ENCODE results near the gene SRP68.
"Not testable (repeated sequence)": the region's sequence is repeated elsewhere in the genome, so short reads cannot be mapped to it uniquely, and the experiment has no call there.

The SRP68 gene

DNA sequence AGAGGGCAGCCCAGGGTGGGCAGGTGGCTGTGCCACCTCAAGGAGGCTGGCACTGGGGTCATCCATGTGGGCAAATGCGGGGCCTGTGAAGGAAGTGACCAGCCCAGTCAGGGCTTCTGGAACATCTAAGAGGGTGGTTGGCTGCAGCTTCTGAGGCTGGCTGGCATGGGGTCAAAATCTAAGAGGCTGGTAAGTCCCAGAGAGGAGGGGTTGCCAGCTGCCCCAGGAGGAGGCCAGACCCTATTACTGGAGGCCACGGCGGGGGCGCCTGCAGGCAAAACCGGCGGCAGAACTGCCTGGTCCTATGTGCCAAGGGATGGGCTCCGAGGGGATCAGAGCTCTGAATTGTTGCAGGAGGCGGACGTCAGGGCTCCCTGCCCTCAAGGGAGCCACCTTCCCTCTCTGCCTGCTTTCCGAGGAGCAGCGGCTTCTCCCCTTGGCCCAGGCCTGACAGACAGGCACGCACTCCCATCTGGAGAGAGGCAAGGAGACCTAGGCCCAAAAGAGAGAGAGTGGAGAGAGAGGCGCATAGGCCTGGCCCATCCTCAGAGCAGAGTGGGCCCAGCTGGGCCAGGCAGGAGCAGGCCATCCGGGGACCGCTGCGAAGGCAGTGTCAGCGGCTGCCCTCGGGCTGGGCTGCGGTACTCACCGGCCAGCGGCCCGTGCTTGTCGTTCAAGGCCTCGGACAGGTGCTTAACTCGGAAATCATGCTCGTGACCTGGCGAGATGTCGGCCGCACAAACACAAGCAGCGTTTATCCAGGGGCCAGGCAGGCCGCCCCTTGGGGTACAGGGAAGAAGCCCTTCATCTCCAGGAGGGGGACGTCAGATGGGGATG, 17.6 kb upstream of the SRP68 start:
- DNase-seq (ENCODE audit: low spot score), result no peak

DNA sequence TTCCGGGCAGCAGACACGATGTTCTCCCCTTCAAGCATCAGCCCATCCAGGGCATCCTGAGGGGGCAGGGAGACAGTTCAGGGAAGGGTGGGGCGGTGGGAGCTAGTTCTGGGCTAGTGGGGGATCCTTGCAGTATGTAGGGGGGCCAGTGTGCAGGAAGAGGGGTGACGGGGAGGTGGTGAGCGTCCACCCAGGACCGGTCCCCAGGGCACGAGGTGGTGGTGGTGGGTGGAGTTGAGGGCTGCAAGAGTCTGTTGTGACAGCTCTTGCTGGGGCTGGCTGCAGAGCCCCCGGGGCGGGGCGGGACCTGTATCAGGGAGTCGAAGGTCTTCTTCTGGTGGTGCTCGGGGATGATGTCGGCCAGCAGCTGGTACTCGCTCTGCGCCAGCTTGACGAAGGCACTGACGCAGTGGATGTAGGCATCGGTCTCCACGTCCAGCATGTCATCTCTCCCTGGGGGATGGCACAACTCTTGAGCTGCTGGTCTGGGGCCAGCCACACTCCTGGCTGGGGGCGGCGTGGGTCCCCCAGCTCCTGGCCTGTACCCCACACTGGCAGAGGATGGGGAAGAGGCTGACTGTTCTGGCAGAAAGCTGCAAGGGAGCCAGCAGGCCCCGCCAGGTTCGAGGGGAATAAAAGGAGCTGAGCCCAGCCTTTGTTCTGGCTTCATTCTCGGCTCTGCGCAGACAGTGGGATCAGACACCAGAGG, 16.7 kb upstream of the SRP68 start:
- no peak for DNase-seq (ENCODE audit: low spot score)

DNA sequence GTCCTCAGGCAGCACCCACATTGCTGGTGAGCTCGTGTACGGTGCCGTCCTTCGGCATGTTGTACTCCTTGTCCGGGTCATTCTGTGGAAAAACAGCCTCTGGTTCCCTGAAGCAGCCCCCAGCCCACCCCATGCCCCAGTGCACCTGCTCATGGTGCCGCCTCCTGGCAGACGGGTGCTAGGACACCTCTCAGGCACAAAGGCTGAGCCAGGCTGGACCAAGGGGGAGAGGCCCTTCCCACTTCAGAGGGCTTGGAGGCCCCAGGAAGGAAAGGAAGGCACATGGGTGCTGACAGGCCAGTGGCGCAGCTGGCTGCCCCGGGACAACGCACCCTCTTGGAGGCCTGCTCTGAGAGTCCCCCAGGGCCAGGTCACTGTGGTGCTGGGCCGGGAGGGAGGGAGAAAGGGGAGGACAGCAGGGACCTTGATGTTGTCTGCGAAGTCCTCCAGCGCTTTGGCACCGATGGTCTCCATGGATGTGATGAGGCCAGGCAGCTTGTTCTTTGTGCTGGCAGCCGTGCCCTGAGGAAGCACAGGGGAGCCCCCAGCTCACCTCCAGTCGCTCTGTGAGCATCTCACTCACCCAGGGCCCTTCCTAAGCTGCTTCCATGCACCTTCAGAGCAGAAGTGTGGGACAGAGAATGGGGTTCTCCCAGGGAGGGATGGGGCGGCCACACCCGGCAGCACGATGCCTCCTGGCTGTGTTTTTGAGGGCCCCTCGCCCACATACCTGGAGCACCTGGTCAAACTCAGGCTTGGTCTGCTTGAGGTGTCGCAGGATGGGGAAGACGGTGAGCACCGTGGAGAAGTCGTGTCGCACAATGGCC, 15.9 kb upstream of the SRP68 start:
- no peak for DNase-seq (ENCODE audit: low spot score)

DNA sequence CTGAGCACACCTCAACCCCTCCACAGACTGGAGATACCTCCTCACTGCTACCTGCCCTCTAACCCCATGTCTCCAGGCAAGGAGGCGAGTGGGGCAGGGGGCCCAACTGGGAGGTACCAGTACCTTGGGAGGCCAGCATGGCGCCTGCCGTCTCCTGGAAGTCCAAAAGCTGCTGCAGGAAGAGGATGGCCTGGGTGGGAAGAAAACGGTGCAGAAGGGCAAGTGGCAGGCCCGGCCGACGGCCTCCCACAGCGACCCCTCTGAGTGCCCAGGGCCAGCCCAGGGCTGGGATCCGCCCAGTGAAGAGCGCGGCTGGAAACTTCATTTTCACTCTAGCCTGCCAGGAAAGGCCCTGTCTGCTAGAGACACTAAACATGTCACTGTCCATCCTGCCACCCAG, 15.2 kb upstream of the SRP68 start:
- DNase-seq (ENCODE audit: low spot score), result no peak

DNA sequence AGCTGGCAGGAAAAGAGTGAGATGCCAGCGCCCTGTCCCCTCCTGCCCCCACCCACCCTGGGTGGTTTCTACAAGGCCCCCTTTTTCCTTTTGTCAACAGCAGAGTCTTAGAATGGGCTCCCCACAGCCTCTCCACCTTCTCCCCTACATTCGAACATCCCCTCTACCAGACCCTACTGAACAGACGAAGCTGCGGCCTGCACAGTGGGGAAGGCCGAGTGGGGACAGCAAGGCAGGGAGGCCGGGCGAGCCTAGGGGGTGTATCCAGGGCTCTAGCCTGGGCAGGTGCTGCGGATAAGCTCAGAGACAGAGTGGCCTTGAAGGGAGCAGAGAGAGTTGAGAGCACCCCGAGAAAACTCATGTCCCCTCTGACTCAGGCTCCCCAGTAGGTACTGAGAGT, 14.1 kb upstream of the SRP68 start:
- no peak for DNase-seq (ENCODE audit: low spot score)

DNA sequence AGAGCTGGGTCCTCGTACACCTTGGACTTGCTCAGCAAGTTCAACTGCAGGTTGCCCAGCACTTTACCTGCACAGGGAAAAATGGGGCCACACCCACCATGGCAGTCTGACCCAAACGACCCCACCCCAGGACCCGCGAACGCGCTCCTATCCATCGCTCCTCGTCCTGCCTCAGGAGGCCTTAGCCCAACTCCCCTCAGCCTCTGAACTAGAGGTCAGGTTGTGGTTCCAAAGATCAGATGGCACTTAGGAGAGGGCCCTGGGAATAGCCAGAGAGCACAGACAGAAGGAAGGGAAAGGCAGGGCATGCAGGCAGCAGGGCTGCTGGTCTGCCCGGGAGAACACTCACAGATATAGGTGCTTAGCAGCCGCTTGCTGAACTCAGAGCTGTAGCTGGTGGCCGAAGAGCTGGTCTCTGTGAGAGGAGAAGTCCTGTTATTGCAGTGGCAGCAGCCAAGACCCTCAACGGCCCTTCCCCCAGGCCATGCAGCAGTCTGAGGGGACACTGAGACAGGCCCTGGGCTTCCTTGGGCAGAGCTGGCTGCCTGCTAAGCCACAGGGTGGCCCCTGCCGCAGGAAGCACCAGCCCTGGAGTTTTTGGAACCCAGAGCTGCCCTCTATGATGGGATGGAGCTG, 13.5 kb upstream of the SRP68 start:
- no peak for DNase-seq (ENCODE audit: low spot score)

DNA sequence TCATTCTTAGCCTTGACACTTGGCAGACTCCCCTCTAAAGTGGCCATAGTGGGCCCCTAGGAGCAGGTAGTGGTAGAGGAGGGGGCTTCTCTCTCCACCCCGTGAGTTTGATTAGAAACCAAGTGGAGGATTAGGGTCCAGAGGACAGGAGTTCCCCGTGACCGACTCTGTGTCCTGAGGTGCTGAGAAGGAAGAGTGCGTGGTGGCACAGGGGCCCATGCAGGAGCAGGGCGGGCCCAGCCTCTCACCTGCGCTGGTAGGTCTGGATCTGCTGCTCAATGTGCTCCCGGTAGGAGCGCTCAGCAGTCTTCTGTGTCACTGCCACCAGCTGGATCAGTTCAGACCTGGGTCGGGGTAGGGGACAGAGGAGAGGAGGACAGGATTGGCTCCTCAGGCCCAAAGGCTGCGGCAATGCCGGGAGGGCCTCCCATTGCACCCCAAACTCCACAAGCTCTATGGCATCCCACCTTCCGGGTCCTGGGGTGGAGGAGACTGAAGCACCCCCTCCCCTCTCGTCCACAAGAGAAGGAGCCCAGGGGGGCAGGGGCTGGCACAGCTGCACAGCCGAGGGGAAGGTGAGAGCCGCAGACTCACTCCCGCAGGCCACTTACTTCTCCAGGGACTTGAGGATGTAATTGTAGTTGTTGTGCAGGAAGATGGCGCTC, 12.9 kb upstream of the SRP68 start:
- DNase-seq (ENCODE audit: low spot score), result no peak

DNA sequence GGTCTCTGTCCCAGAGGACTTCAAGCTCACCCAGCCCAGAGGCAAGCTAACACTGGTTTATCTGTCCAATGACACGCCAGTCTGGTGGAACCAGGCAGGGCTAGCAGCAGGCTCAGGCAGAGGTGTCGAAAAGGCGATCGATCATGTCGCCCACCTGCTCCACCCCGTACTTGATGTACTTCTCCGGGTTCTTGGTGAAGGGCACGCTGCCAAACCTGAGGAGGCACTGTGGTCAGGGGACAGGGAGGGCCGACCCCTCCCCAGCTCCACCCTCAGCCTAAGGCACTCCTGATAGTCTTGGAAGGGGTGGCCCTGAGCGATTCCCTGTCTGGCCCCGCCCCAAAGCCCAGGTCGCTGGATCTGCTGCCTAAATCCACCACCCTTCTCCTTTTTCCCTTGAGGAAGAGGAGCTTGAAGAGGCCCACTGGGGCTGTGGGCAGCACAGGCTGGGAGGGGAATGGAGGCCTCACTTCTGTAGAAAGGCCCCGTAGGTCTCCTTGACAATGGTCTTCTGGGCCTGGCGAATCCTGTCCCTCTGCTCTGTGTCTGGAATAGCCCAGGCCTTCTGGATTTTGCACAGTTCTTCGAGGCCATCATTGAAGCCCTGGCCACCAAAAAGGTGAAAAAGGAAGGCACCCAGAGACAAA, 11.3 kb upstream of the SRP68 start:
- DNase-seq (ENCODE audit: low spot score), result no peak

DNA sequence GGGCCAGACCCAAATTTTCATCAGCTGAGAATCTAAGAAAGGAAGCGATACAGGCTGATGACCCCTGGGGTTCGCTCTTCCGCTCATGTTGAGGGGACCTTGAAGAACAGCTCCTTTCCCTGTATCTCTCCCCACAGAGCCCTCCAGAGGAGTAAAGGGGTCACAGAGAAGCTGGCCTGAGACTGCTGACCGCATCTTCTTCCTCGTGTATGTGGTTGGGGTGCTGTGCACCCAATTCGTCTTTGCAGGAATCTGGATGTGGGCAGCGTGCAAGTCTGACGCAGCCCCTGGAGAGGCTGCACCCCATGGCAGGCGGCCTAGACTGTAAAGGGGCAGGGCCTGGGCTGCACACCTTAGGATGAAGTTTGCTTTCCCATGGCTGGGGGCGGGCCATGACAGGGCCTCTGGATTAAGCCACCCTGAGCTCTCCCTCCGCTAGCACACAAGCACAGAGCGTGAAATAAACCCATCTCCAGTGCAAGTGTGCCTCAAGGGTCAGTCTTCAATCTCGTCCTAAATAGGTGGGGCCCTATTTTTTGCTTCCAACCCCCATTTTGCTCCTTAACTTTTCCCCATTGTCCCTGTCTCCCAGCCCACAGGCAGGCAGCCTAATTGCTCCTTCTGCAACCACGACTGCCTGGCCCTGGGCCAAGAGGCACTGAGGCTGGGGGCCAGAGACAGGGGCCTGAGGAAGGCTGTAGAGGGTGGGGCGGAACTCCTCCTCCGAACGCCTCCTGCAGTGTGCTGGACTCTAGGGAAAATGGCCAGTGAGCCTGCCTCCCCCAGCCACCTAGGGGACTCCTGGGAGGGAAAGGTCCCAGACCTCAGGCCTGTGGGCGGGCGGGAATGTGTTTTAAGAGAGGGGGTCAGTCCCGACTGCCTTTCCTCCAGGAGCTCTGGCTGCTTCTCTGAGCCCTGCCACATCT, 10.3 kb upstream of the SRP68 start:
- DNase-seq (ENCODE audit: low spot score), result no peak

DNA sequence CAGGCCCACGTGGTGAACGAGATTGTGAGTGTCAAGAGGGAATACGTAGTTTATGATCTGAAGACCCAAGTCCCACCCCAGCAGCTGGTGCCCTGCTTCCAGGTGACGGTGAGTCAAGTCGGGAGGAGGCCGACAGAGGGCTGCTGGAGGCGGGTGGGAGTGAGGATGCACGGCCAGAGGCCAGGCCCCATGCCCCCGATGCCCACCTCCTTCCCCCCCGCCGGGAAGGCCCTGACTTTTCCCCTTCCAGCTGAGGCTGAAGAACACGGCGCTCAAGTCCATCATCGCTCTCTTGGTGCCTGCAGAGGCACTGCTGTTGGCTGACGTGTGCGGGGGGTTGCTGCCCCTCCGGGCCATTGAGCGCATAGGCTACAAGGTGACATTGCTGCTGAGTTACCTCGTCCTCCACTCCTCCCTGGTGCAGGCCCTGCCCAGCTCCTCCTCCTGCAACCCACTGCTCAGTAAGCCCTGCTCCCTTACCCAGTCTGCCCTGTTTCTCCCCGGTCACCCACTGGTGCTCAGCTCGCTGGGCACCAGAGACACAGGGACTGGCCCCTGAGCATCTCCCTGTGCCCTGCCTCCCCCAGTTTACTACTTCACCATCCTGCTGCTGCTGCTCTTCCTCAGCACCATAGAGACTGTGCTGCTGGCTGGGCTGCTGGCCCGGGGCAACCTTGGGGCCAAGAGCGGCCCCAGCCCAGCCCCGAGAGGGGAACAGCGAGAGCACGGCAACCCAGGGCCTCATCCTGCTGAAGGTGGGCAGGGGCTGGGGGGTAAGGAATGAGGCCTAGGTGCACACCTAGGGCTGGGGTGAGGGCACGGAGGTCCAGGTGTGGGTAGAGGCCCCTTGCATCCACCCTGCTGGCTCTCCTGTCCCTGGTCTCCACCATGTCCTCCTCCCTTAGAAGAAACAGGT, 9.2 kb upstream of the SRP68 start:
- DNase-seq (ENCODE audit: low spot score), result no peak

DNA sequence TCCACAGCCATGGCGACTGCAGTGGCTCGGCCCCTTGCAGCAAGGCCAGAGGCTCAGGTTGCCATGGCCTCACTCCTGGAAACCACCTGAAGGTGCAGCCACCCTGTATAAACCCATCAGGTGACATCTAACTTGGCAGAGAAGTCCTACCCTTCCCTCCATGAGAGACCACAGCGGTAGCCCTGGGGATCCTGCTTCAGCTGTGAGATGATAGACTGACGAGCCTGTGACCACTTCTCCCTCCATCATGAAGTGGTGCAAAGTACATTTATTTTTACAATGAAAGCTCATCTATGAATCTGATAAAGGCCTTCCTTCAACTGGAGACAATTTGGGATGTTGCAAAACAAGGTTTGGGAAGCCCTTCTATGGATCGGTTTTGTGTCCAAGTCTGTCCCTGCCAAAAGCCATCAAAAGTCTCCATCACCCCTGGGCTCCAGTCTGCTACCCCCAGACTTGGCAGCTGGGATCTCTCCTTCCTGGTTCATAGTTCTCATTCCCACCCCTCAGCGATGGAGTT, 8.5 kb upstream of the SRP68 start:
- DNase-seq (ENCODE audit: low spot score), result no peak

DNA sequence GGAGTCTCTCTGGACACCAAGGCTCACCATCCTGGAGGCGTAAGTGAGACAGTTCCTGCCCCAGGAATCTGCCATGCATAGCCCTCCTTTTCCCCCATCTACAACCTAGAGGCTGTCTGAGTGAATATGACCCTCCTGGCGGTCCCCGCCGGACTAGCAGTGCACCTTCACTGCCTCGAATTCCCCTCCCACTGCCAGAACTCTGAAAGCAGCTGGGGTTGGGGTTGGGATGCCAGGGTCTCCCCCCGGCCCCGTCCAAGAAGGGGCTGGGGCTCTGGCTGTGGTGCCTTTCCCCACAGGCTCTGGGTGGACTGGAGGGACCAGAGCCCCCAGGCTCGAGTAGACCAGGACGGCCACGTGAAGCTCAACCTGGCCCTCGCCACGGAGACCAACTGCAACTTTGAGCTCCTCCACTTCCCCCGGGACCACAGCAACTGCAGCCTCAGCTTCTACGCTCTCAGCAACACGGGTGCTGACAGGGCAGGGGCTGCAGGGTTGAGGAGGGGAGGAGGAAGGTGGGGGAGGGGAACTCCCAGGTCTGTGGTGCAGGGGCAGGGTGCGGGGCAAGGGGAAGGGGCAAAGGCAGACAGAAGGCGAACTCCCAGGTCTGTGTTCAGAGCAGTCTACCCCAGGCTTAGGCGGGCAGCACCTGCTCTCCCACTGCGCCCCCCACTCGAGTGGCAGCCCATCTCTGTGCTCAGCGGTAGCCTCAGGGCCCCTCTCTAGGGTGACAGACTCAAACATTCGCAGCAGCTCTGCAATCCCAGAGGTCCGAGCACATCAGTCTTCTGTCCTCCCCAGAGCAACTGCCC, 7.8 kb upstream of the SRP68 start:
- no peak for DNase-seq (ENCODE audit: low spot score)

DNA sequence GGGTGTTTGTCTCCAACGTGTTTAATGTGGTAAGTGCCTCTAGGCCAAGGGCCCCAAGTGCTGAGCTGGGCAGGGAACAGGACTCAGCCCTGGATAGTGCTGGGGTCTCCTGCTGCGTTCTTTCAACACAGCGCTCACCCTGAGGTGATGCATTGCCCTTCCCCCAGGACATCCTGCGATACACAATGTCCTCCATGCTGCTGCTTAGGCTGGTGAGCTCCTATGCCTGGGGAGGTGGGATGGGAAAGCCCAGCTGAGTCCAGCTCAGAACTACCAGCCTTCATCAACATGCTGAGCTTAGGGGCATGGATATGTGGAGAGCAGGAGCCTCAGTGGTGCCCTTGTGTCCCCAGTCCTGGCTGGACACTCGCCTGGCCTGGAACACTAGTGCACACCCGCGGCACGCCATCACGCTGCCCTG, 7.2 kb upstream of the SRP68 start:
- DNase-seq (ENCODE audit: low spot score), result no peak

DNA sequence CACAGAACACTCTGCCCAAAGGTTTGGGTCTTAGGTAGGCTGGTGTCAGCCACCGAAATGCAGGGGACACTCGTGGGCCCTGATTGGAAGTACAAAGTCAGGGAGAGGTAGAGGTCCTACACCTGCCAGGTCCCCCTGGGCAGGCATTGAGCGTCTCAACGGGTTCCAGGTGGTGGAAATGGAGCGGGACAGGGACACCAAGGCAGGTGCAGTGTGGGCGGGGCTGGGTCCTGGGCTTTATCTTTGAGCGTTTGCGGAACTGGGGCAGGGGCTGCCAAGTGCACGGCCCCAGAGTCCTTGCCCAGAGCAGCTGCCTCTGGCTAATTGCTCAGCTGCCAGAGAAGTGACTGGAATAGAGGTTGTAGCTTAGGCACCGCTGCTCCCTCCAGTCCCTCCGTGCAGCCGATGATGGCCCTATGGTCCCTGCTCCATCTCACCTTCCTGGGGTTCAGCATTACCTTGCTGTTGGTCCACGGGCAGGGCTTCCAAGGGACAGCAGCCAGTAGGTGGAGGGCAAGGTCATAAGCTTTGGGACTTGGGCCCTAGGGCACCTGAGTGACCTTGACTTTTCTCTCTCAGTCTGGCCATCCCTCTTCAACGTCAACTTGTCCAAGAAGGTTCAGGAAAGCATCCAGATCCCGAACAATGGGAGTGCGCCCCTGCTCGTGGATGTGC, 6.7 kb upstream of the SRP68 start, which contains the start of gene ZACN:
TSS of gene ZACN (plus strand) at position 323 of the 675 bp plus-strand sequence. CDS start at position 406, 83 bp downstream.
- no peak for DNase-seq (ENCODE audit: low spot score)

DNA sequence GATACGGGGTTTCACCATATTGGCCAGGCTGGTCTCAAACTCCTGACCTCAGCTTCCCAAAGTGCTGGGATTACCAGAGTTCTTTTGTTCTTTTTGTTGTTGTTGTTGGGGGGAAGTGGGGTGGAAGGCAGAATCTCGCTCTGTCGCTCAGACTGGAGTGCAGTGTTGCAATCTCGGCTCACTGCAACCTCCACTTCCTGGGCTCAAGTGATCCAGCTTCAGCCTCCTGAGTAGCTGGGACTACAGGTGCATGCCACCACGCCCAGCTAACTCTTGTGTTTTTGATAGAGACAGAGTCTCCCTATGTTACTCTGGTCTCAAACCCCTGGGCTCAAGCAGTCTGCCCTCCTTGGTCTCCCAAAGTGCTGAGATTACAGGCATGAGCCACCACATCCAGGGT, 6.1 kb upstream of the SRP68 start:
- not testable (repeated sequence) for DNase-seq (ENCODE audit: low spot score)

DNA sequence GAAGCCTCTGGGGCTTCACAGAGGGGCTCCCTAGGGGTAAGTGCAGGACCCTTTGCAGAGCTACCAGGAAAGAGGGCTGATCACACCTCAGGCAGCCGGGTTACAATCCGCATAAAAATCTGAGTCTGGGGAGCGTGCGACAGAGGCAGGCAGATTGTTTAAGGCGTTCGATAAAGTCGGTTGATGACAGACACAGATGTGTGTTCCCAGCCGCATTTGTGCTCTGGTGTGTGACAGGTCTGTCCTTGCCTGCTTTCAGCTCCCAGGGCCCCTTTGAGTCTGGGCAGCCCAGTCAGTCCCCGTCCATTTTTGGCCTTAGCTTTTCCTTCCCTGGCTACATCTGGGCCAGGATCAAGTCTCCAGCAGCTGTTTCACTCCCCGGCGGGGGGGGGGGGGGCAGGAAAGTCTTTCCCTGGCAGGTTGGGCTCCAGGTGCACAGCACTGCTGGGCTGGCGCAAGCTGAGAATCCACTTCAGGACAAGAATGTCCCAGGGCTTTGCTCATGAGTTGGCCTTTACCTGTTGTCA, 5.3 kb upstream of the SRP68 start:
- DNase-seq (ENCODE audit: low spot score), result no peak

Data from AG08395 (cell line).